Measurements from ENCODE around the gene PKNOX2.

PKNOX2 gene

DNA sequence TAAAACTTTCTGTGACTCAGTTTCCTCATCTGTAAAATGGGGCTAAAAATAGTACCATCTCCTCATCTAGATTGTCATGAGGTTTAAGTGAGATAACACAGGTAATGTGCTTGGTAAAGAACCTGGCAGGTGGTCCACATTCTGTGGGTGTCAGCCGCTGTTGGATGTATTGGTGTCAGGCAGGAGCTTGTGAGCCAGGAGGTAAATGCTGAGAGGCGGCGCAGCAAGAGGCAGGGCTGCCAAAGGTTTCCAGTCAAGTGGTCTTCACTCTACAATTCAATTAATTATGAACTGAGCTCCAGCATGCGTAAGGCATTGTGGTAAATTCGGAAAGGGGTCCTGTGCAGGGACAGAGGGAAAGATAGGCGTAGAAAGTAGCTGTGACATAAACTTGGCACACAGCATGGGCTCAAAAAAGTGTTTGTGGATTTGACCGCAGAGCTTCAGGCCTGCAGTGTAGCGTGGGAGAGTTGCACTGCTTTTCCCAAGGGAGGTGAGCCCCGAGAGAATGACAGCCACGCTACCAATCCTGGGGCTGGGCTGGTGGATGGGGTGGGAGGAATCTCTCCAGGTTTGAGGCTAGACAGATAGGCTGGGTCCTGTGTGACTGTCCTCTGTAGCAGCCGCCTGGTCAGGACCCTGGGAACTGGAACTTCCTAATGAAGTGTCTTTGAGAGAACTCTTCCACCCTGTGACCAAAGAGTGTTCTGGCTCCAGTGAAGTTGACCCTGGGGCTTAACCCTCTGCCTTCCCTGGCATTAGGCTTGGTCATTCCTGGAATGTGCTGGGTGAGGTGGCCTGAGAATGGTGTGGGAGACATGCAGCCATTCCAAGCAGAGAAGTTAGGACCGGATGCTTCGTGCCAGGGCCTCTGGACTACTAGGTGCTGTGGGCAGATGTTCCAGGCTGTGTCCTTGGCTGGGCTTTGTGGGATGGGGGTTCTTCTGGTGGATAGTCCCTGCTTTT, 209.2 kb downstream of the PKNOX2 start:
- Mint-ChIP-seq H3K4me3 (no peak overlapping the region), H3K9me3 (no peaks in the 10 kb centered on the region), H3K36me3 (ENCODE audit: insufficient read depth) (peaks cover 1% of the 10 kb centered on the region), H3K27ac (ENCODE audit: low read depth) (no peak overlapping the region), H3K4me1 (no peaks in the 10 kb centered on the region), H3K27me3 (peaks cover 78% of the 10 kb centered on the region)
- no peak for DNase-seq (ENCODE audit: low spot score in 2 of 2)
- no peak for ATAC-seq (replicated peaks; ENCODE audit: extremely low read depth, poor library complexity, severe bottlenecking)

DNA sequence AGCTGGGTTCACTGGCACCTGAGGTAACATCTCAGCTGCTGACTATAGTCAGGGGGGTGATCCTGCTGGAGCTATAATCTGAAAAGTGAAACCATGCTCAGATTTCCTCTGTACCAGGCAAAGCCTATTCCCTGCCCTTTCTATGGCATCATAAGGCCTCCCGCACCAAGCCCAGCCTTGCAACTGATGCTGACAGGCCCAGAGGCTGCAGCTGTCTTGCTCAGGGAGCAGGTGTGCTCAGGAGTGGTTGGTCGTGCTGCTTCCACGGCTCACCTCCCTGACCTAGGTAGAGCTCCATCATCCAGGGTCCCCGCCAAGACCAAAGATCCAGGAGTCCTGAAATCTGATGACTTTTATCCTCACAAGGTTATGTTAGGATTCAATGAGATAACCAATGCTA, 209.8 kb downstream of the PKNOX2 start:
- Mint-ChIP-seq H3K4me1 (no peaks in the 10 kb centered on the region), H3K27me3 (peaks cover 85% of the 10 kb centered on the region)

DNA sequence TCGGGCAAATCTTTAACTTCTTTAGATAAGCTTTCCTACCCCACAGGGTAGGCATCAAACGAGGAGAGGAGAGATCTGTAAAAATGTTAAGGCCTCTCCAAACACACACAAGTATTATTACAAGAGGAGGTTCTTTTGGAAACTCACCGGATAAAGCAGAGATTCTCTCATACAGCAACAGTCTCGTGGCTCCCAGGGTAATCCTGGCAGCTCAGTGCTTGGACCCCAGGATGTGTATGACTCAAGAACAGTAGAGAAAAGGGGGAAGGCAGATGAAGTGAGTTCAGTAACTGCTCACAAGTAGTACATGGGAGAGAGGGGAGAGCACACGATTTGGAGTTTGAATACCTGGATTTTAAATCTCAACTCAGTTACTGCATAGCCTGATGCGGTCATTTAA, 210.6 kb downstream of the PKNOX2 start:
- Mint-ChIP-seq H3K4me3 (no peak overlapping the region), H3K4me1 (no peaks in the 10 kb centered on the region), H3K27ac (ENCODE audit: low read depth) (no peak overlapping the region), H3K27me3 (peaks cover 92% of the 10 kb centered on the region), H3K36me3 (ENCODE audit: insufficient read depth) (no peaks in the 10 kb centered on the region), H3K9me3 (no peaks in the 10 kb centered on the region)
- no peak for ATAC-seq (replicated peaks; ENCODE audit: extremely low read depth, poor library complexity, severe bottlenecking)
- no peak for DNase-seq (ENCODE audit: low spot score in 2 of 2)

More for the DNA sequence above, 209.8 kb downstream of the PKNOX2 start:
- no peak for DNase-seq (ENCODE audit: low spot score in 2 of 2)
- no peak for ATAC-seq (replicated peaks; ENCODE audit: extremely low read depth, poor library complexity, severe bottlenecking)
- Mint-ChIP-seq H3K9me3 (no peaks in the 10 kb centered on the region), H3K36me3 (ENCODE audit: insufficient read depth) (no peaks in the 10 kb centered on the region), H3K27ac (ENCODE audit: low read depth) (no peak overlapping the region), H3K4me3 (no peak overlapping the region)

DNA sequence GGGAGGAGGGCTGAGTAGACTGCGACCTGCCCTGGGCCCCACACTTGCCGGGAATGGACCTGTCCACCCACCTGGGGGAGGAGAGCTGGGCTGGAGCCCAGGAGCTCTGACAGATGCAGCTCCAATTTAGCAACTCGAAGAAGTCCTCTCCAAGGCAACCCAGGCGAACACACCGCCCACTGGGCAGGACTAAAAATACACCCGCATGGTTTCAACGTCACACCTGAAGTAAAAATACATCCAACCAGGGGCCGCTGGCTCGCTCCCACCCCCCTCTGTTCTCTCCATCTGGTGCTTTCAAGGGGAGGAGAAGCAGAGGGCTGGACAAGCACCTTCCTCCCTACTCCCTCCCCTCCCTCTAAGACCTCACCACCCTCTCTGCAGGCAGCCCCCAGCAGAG, 211.6 kb downstream of the PKNOX2 start:
- ATAC-seq (replicated peaks; ENCODE audit: extremely low read depth, poor library complexity, severe bottlenecking) = no peak
- Mint-ChIP-seq H3K4me1 (no peaks in the 10 kb centered on the region), H3K9me3 (no peaks in the 10 kb centered on the region), H3K4me3 (no peak overlapping the region), H3K27me3 (peaks cover 92% of the 10 kb centered on the region), H3K36me3 (ENCODE audit: insufficient read depth) (no peaks in the 10 kb centered on the region), H3K27ac (ENCODE audit: low read depth) (no peak overlapping the region)
- no peak for DNase-seq (ENCODE audit: low spot score in 2 of 2)

GRCh38 chr11:125376856-125377255, 212.3 kb downstream of the PKNOX2 start:
- H3K4me1 Mint-ChIP-seq = no peaks in the 10 kb centered on the region
- no peaks in the 10 kb centered on the region for H3K36me3 Mint-ChIP-seq (ENCODE audit: insufficient read depth)
- no peak overlapping the region for H3K4me3 Mint-ChIP-seq
- DNase-seq (ENCODE audit: low spot score in 2 of 2) (no peak), ATAC-seq (replicated peaks; ENCODE audit: extremely low read depth, poor library complexity, severe bottlenecking) (no peak)
- peaks cover 92% of the 10 kb centered on the region for H3K27me3 Mint-ChIP-seq
- no peaks in the 10 kb centered on the region for H3K9me3 Mint-ChIP-seq
- no peak overlapping the region for H3K27ac Mint-ChIP-seq (ENCODE audit: low read depth)

DNA sequence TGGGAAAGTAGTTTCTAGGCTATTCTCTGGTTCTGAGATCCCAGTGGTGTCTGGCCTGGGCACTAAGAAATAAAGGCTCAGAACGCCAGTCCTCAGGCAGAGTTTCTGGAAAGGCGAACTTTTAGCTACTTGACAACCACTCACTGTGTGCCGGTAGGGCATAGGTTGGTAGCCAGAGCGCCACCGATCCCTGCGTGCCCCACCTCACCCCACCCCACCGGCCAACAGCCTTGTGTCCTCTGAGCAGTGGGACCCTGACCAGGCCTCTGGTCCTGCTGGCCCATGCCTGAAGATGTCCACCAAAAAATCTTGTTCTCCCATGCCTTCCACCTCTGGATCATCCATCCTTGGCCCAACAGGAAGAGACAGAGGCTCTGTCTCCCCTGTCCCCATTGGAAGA, 213.5 kb downstream of the PKNOX2 start:
- H3K4me1 Mint-ChIP-seq = no peaks in the 10 kb centered on the region
- H3K27me3 Mint-ChIP-seq = peaks cover 92% of the 10 kb centered on the region
- no peak overlapping the region for H3K4me3 Mint-ChIP-seq
- no peak for ATAC-seq (replicated peaks; ENCODE audit: extremely low read depth, poor library complexity, severe bottlenecking)
- no peak for DNase-seq (ENCODE audit: low spot score in 2 of 2)
- no peak overlapping the region for H3K27ac Mint-ChIP-seq (ENCODE audit: low read depth)
- H3K9me3 Mint-ChIP-seq = no peaks in the 10 kb centered on the region
- no peaks in the 10 kb centered on the region for H3K36me3 Mint-ChIP-seq (ENCODE audit: insufficient read depth)

GRCh38 chr11:125378571-125378970, 214.0 kb downstream of the PKNOX2 start:
- no peak overlapping the region for H3K4me3 Mint-ChIP-seq
- H3K9me3 Mint-ChIP-seq = no peaks in the 10 kb centered on the region
- no peaks in the 10 kb centered on the region for H3K4me1 Mint-ChIP-seq
- H3K36me3 Mint-ChIP-seq (ENCODE audit: insufficient read depth) = no peaks in the 10 kb centered on the region
- H3K27me3 Mint-ChIP-seq = peaks cover 90% of the 10 kb centered on the region
- no peak overlapping the region for H3K27ac Mint-ChIP-seq (ENCODE audit: low read depth)
- ATAC-seq (replicated peaks; ENCODE audit: extremely low read depth, poor library complexity, severe bottlenecking) (no peak), DNase-seq (ENCODE audit: low spot score in 2 of 2) (no peak)

DNA sequence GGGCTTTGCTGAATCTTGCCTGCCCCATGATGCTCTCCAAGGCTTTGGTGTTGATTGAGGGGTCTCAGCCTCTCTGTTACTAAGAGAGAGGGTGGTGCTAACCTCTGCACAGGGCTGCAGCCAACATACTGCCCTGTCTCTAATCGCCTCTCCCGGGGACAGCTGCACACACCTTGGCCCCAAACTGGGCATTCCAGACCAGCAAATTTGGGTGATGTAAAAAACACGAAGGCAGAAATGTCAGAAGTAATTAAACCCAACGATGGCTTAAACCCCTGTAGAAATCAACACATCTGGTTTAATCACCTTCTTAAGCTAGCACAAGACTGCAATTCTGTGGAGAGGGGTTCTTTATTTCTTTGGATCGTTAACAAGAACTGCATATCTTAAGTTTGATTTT, 215.0 kb downstream of the PKNOX2 start:
- no peak overlapping the region for H3K4me3 Mint-ChIP-seq
- H3K27me3 Mint-ChIP-seq = peaks cover 92% of the 10 kb centered on the region
- ATAC-seq (replicated peaks; ENCODE audit: extremely low read depth, poor library complexity, severe bottlenecking) (no peak), DNase-seq (ENCODE audit: low spot score in 2 of 2) (no peak)
- H3K36me3 Mint-ChIP-seq (ENCODE audit: insufficient read depth) = no peaks in the 10 kb centered on the region
- H3K27ac Mint-ChIP-seq (ENCODE audit: low read depth) = no peak overlapping the region
- no peaks in the 10 kb centered on the region for H3K4me1 Mint-ChIP-seq
- no peaks in the 10 kb centered on the region for H3K9me3 Mint-ChIP-seq

DNA sequence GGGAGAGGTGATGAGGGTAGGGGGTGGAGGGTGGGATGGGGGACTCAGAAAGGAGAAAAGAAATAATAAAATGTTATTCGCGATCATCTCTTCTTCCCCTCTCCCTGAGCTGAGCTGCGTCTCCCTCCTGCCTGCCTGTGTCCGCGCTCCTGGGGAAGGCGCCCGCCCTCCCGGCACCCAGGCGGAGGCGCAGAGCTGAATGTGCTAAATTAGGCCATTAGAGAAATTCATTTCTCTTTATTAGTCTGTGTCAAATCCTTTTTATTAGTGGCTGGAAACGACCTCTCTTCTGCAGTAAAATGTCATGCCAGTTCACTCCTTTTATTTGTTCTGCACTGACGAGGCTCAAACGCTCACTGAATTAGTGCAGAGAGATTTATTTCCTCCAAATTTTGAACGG, 215.4 kb downstream of the PKNOX2 start:
- peaks cover 90% of the 10 kb centered on the region for H3K27me3 Mint-ChIP-seq

GRCh38 chr11:125380756-125381445, 216.3 kb downstream of the PKNOX2 start:
- no peaks in the 10 kb centered on the region for H3K4me1 Mint-ChIP-seq
- DNase-seq (ENCODE audit: low spot score in 2 of 2) (no peak), ATAC-seq (replicated peaks; ENCODE audit: extremely low read depth, poor library complexity, severe bottlenecking) (no peak)
- H3K27ac Mint-ChIP-seq (ENCODE audit: low read depth) = no peak overlapping the region
- no peaks in the 10 kb centered on the region for H3K9me3 Mint-ChIP-seq
- no peaks in the 10 kb centered on the region for H3K36me3 Mint-ChIP-seq (ENCODE audit: insufficient read depth)
- peaks cover 80% of the 10 kb centered on the region for H3K27me3 Mint-ChIP-seq
- no peak overlapping the region for H3K4me3 Mint-ChIP-seq

More for the DNA sequence above, 215.4 kb downstream of the PKNOX2 start:
- no peaks in the 10 kb centered on the region for H3K4me1 Mint-ChIP-seq
- DNase-seq (ENCODE audit: low spot score in 2 of 2) (no peak), ATAC-seq (replicated peaks; ENCODE audit: extremely low read depth, poor library complexity, severe bottlenecking) (no peak)
- no peak overlapping the region for H3K27ac Mint-ChIP-seq (ENCODE audit: low read depth)
- no peak overlapping the region for H3K4me3 Mint-ChIP-seq
- no peaks in the 10 kb centered on the region for H3K9me3 Mint-ChIP-seq
- H3K36me3 Mint-ChIP-seq (ENCODE audit: insufficient read depth) = no peaks in the 10 kb centered on the region

DNA sequence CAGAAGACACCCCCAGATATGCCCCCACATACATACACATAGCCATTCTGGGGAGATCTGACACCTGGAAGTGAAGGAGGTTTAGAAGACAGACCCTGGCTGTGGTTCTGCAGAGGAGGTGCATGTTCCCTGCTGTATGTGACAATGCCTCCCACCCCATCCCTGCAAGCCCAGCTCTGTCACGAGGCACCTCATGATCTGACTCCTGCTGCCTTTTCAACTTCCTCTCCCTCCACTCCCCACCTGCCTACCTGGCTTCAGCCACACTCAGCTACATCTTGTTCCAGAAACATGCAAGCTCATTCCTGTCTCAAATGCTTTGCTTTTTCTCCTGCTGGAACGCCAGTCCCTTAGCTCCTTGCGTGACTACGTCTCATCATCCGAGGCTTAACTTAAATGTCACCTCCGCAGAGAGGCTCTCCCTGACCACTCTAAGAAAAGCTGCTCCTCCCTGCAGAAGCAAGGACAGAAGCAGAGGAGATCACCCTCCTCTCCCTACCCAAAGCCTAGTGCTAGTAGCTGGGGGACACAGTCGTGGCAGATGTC, 217.0 kb downstream of the PKNOX2 start:
- Mint-ChIP-seq H3K27ac (ENCODE audit: low read depth) (no peak overlapping the region), H3K9me3 (no peaks in the 10 kb centered on the region), H3K27me3 (peaks cover 74% of the 10 kb centered on the region), H3K4me3 (no peak overlapping the region), H3K4me1 (no peaks in the 10 kb centered on the region), H3K36me3 (ENCODE audit: insufficient read depth) (no peaks in the 10 kb centered on the region)
- DNase-seq (ENCODE audit: low spot score in 2 of 2) = no peak
- no peak for ATAC-seq (replicated peaks; ENCODE audit: extremely low read depth, poor library complexity, severe bottlenecking)

GRCh38 chr11:125382314-125382791, 217.8 kb downstream of the PKNOX2 start:
- peaks cover 66% of the 10 kb centered on the region for H3K27me3 Mint-ChIP-seq
- H3K36me3 Mint-ChIP-seq (ENCODE audit: insufficient read depth) = no peaks in the 10 kb centered on the region
- H3K27ac Mint-ChIP-seq (ENCODE audit: low read depth) = no peak overlapping the region
- ATAC-seq (replicated peaks; ENCODE audit: extremely low read depth, poor library complexity, severe bottlenecking) (no peak), DNase-seq (ENCODE audit: low spot score in 2 of 2) (no peak)
- H3K4me3 Mint-ChIP-seq = no peak overlapping the region
- no peaks in the 10 kb centered on the region for H3K4me1 Mint-ChIP-seq
- no peaks in the 10 kb centered on the region for H3K9me3 Mint-ChIP-seq
